DND-41 (cell line): ENCODE data around the gene GTPBP2.

Experiments
- ATAC-seq: fragments of 200-7000 bp; cut with Tn5 transposase; 3 replicates; pipeline ENCODE4 v1.9.1; 2021; ENCODE audit warnings: low read depth; ENCODE audit not compliant: insufficient read depth
- DNase-seq: peaks from one replicate; pipeline ENCODE4 v3.0.0-alpha.2; 2020
- H2AFZ ChIP-seq: 2 replicates; pipeline ENCODE4 v1.6.0; 2012; ENCODE audit warnings: low read depth, low read length
- H3K27ac ChIP-seq: 2 replicates; pipeline ENCODE4 v1.5.1; 2012; ENCODE audit warnings: low read length, inconsistent platforms
- H3K27me3 ChIP-seq: fragments of 200-600 bp; sonication (generic); 2 replicates; pipeline ENCODE4 v1.6.0; 2012; ENCODE audit warnings: low read length, mild to moderate bottlenecking, inconsistent platforms; ENCODE audit not compliant: insufficient read depth, poor library complexity
- H3K36me3 ChIP-seq: 2 replicates; pipeline ENCODE4 v1.5.1; 2012; ENCODE audit warnings: low read length, inconsistent platforms; ENCODE audit not compliant: insufficient read depth
- H3K4me1 ChIP-seq: 2 replicates; pipeline ENCODE4 v1.5.1; 2012; ENCODE audit warnings: mild to moderate bottlenecking, low read length; ENCODE audit not compliant: insufficient read depth
- H3K4me2 ChIP-seq: 2 replicates; pipeline ENCODE4 v1.6.0; 2012; ENCODE audit warnings: mild to moderate bottlenecking, moderate library complexity, low read length, inconsistent platforms; ENCODE audit not compliant: insufficient read depth
- H3K4me3 ChIP-seq, 2 experiments: fragments of 200-600 bp in 1 of 2; shearing (Covaris generic) in 1 of 2; 2 replicates each; pipeline ENCODE4 v1.5.1; 2012 to 2016; ENCODE audit warnings: inconsistent platforms in 2 of 2, low read length in 2 of 2, mild to moderate bottlenecking in 2 of 2, low read depth in 1 of 2, moderate library complexity in 1 of 2
- H3K79me2 ChIP-seq: 2 replicates; pipeline ENCODE4 v1.6.0; 2012; ENCODE audit warnings: low read length, inconsistent platforms; ENCODE audit not compliant: insufficient read depth
- H3K9ac ChIP-seq: 2 replicates; pipeline ENCODE4 v1.6.0; 2012; ENCODE audit warnings: low read depth, mild to moderate bottlenecking, inconsistent platforms, low read length, moderate library complexity
- H3K9me3 ChIP-seq: 2 replicates; pipeline ENCODE4 v1.5.1; 2012; ENCODE audit warnings: low read length, moderate library complexity, mild to moderate bottlenecking, inconsistent platforms; ENCODE audit not compliant: insufficient read depth, severe bottlenecking
- H4K20me1 ChIP-seq: 2 replicates; pipeline ENCODE4 v1.6.0; 2012; ENCODE audit warnings: low read length; ENCODE audit not compliant: insufficient read depth
- CTCF ChIP-seq: IDR thresholded peaks from 2 replicates; pipeline ENCODE4 v1.5.1; 2012; ENCODE audit warnings: borderline replicate concordance, low read length, moderate library complexity, mild to moderate bottlenecking; ENCODE audit not compliant: poor library complexity, severe bottlenecking; ENCODE audit errors: extremely low read depth
- EZH2 ChIP-seq: IDR thresholded peaks from 3 replicates; pipeline ENCODE4 v1.6.1; 2012; ENCODE audit warnings: borderline replicate concordance, low read depth, mild to moderate bottlenecking, moderate library complexity, low read length, inconsistent platforms; ENCODE audit not compliant: severe bottlenecking

The GTPBP2 gene

GRCh38 chr6:43639984-43640800 is 11.1 kb upstream of the GTPBP2 start:
- H3K4me2 ChIP-seq: peak overlapping the region; percentile 9; the same call in 1 of the 2 replicates
- no peak for ATAC-seq
- H3K4me3 ChIP-seq: no peak overlapping the region

GRCh38 chr6:43636308-43636659 is 7.2 kb upstream of the GTPBP2 start:
- Histone ChIP-seq H3K36me3 (peaks cover 39% of the 10 kb centered on the region), H3K4me1 (peaks cover 48% of the 10 kb centered on the region), H3K79me2 (peaks cover 50% of the 10 kb centered on the region), H3K27me3 (no peaks in the 10 kb centered on the region), H3K4me2 (peak overlapping the region; percentile 64), H3K27ac (peak overlapping the region; percentile 86), H4K20me1 (peaks cover 15% of the 10 kb centered on the region), H3K4me3 (peak overlapping the region; percentile 61 to 76; a peak in 3 of 4 replicates), H3K9ac (peak overlapping the region; percentile 76), H2AFZ (peak overlapping the region; percentile 81), H3K9me3 (no peaks in the 10 kb centered on the region)
- TF ChIP-seq EZH2 (no peak), CTCF (no peak)
- DNase-seq: peak; percentile 33
- ATAC-seq: peak; percentile 18

More at GRCh38 chr6:43639984-43640800, 11.1 kb upstream of the GTPBP2 start:
- Histone ChIP-seq H4K20me1 (peaks cover 28% of the 10 kb centered on the region), H2AFZ (no peak overlapping the region), H3K9ac (no peak overlapping the region), H3K36me3 (peaks cover 46% of the 10 kb centered on the region), H3K79me2 (peaks cover 49% of the 10 kb centered on the region), H3K4me1 (peaks cover 42% of the 10 kb centered on the region), H3K27ac (no peak overlapping the region), H3K27me3 (no peaks in the 10 kb centered on the region), H3K9me3 (no peaks in the 10 kb centered on the region)
- TF ChIP-seq CTCF (no peak), EZH2 (no peak)
- no peak for DNase-seq

- Histone ChIP-seq H3K27ac (peak within 1 kb of the TSS; percentile 86), H3K9me3 (no peaks in the 10 kb centered on the region), H3K4me1 (peaks cover 48% of the 10 kb centered on the region), H3K4me2 (peak within 1 kb of the TSS; percentile 64), H3K36me3 (peaks cover 33% of the 10 kb centered on the region), H2AFZ (peak within 1 kb of the TSS; percentile 81), H3K79me2 (peaks cover 50% of the 10 kb centered on the region), H3K9ac (peak within 1 kb of the TSS; percentile 76), H3K27me3 (no peaks in the 10 kb centered on the region), H3K4me3 (peak within 1 kb of the TSS; percentile 61 to 76), H4K20me1 (peaks cover 13% of the 10 kb centered on the region)
- ATAC-seq (peak; percentile 85), DNase-seq (peak; percentile 92)
- TF ChIP-seq EZH2 (no peak), CTCF (no peak)
These were observed 6.6 kb upstream of the GTPBP2 start, which contains the start of gene MAD2L1BP for GRCh38 chr6:43635387-43636307. Gene MAD2L1BP, plus strand, starts transcription at chr6:43635840. Its CDS starts 36 bp downstream, at chr6:43635876.
